HEK293 (cell line): Measurements from ENCODE around the gene IL1RN.

Experiments
- CTCF ChIA-PET: fragments of 350-600 bp; formaldehyde crosslinking; extraction: SDS; loops from one replicate; lab custom pipeline; 2021; ENCODE audit warnings: antibody characterized with exemption; lab: Yijun Ruan, JAX
- POLR2A ChIA-PET: fragments of 300-600 bp; formaldehyde crosslinking; extraction: SDS; loops from one replicate; lab custom pipeline; 2020; ENCODE audit warnings: antibody characterized with exemption, inconsistent platforms; lab: Yijun Ruan, JAX
- H3K27ac ChIP-seq: fragments of 200-500 bp; sonication (Bioruptor generic); 2 replicates; pipeline ENCODE4 v1.5.1; 2014; ENCODE audit warnings: low read depth, low read length, control low read depth, inconsistent platforms; ENCODE audit errors: extremely low read depth
- H3K36me3 ChIP-seq, 2 experiments: fragments of 200-500 bp in 1 of 2; sonication (Bioruptor generic) in 1 of 2; 1 replicate in 1 of 2; 2 replicates in 1 of 2; pipeline ENCODE4 v1.5.1; 2014 to 2017; ENCODE audit warnings: inconsistent platforms in 2 of 2, low read length in 2 of 2; ENCODE audit not compliant: control insufficient read depth in 2 of 2, insufficient read depth in 1 of 2
- H3K4me1 ChIP-seq: fragments of 200-500 bp; sonication (Bioruptor generic); 2 replicates; pipeline ENCODE4 v1.5.1; 2014; ENCODE audit warnings: mild to moderate bottlenecking, low read length, inconsistent platforms; ENCODE audit not compliant: control insufficient read depth, insufficient read depth
- H3K4me3 ChIP-seq: 2 replicates; pipeline ENCODE4 v1.5.1; 2011; ENCODE audit warnings: low read depth, mild to moderate bottlenecking, control low read depth, low read length, moderate library complexity
- H3K9me3 ChIP-seq: fragments of 200-500 bp; sonication (Bioruptor generic); 2 replicates; pipeline ENCODE4 v1.5.1; 2014; ENCODE audit warnings: low read depth, low read length, inconsistent platforms; ENCODE audit not compliant: control insufficient read depth, insufficient read depth
- MYNN ChIP-seq: fragments of 450-650 bp; formaldehyde crosslinking; IDR thresholded peaks from 2 replicates; pipeline ENCODE4 v1.5.1; 2016; ENCODE audit warnings: missing biosample characterization, missing genetic modification characterization, borderline replicate concordance
- SCRT1 ChIP-seq: fragments of 450-650 bp; formaldehyde crosslinking; IDR thresholded peaks from 2 replicates; pipeline ENCODE4 v1.5.1; 2016; ENCODE audit warnings: missing biosample characterization, missing genetic modification characterization, borderline replicate concordance
- SCRT2 ChIP-seq: fragments of 450-650 bp; formaldehyde crosslinking; IDR thresholded peaks from 2 replicates; pipeline ENCODE4 v1.5.1; 2016; ENCODE audit warnings: missing biosample characterization, missing genetic modification characterization
- TCF7L2 ChIP-seq: IDR thresholded peaks from 2 replicates; pipeline ENCODE4 v1.6.1; 2011; ENCODE audit warnings: low read depth, mild to moderate bottlenecking, inconsistent platforms, low read length, moderate library complexity, borderline replicate concordance
- TRIM28 ChIP-seq: IDR thresholded peaks from 2 replicates; pipeline ENCODE4 v1.6.1; 2011; ENCODE audit warnings: low read length, control low read depth, borderline replicate concordance
- ZNF146 ChIP-seq: fragments of 450-650 bp; formaldehyde crosslinking; IDR thresholded peaks from 2 replicates; pipeline ENCODE4 v1.5.1; 2016; ENCODE audit warnings: missing biosample characterization, missing genetic modification characterization
- ZNF341 ChIP-seq: fragments of 450-650 bp; formaldehyde crosslinking; IDR thresholded peaks from 2 replicates; pipeline ENCODE4; 2016; ENCODE audit warnings: low read depth, missing biosample characterization, missing genetic modification characterization
- ZNF354C ChIP-seq: fragments of 450-650 bp; formaldehyde crosslinking; IDR thresholded peaks from 2 replicates; pipeline ENCODE4 v1.5.1; 2016; ENCODE audit warnings: missing biosample characterization, missing genetic modification characterization, low read depth, borderline replicate concordance
- ZNF473 ChIP-seq: fragments of 450-650 bp; formaldehyde crosslinking; IDR thresholded peaks from 2 replicates; pipeline ENCODE4 v1.5.1; 2017; ENCODE audit warnings: missing biosample characterization, missing genetic modification characterization
- ZNF521 ChIP-seq: fragments of 450-650 bp; formaldehyde crosslinking; IDR thresholded peaks from 2 replicates; pipeline ENCODE4 v1.5.1; 2017; ENCODE audit warnings: missing biosample characterization, mild to moderate bottlenecking, missing genetic modification characterization
- ZNF555 ChIP-seq: fragments of 450-650 bp; formaldehyde crosslinking; conservative IDR thresholded peaks from 2 replicates; pipeline ENCODE4 v1.5.1; 2017; ENCODE audit warnings: missing biosample characterization, mild to moderate bottlenecking, missing genetic modification characterization, inconsistent platforms
- TF ChIP-seq, protein P1 (sequence below): fragments of 450-650 bp; formaldehyde crosslinking; IDR thresholded peaks from 2 replicates; pipeline ENCODE4 v1.5.1; 2016; ENCODE audit warnings: missing biosample characterization, missing genetic modification characterization
- TF ChIP-seq, protein P2 (sequence below): fragments of 450-650 bp; IDR thresholded peaks from 2 replicates; pipeline ENCODE4 v1.5.1; 2018; ENCODE audit warnings: missing biosample characterization, mild to moderate bottlenecking, missing genetic modification characterization

IL1RN gene

DNA sequence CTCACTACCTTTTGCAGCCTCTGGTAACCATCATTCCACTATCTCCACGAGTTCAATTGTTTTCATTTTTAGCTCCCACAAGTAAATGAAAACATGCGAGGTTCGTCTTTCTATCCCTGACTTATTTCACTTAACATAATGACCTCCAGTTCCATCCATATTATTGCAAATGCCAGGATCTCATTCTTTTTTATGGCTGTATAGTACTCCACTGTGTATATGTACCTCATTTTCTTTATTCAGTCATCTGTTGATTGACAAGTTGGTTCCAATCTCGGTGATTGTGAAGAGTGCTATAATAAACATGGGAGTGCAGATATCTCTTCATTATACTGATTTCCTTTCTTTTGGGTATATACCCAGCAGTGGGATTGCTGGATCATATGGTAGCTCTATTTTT is 16.9 kb downstream of the IL1RN start:
- ChIA-PET POLR2A (no interaction called here), CTCF (interaction anchor here (0.6 to 0.8 kb wide), 4 partner anchors 27 to 1934 kb away, joined by 3 to 4 read pairs (median 4); no protein-coding TSS in a partner anchor)
- H3K4me3 ChIP-seq, result no peak overlapping the region
- no peaks in the 10 kb centered on the region for H3K9me3 ChIP-seq
- H3K27ac ChIP-seq, result no peak overlapping the region
- H3K4me1 ChIP-seq, result no peaks in the 10 kb centered on the region
- TF ChIP-seq, protein P1, sequence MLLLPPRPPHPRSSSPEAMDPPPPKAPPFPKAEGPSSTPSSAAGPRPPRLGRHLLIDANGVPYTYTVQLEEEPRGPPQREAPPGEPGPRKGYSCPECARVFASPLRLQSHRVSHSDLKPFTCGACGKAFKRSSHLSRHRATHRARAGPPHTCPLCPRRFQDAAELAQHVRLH (tag by site-specific recombination), result 0 out of 2 replicates have a peak, but pooled peaks have one; percentile 38
- TF ChIP-seq ZNF146 (tag by site-specific recombination), result peak; percentile 71
- no peak for TF ChIP-seq MYNN
- H3K36me3 ChIP-seq, result no peaks in the 10 kb centered on the region

DNA sequence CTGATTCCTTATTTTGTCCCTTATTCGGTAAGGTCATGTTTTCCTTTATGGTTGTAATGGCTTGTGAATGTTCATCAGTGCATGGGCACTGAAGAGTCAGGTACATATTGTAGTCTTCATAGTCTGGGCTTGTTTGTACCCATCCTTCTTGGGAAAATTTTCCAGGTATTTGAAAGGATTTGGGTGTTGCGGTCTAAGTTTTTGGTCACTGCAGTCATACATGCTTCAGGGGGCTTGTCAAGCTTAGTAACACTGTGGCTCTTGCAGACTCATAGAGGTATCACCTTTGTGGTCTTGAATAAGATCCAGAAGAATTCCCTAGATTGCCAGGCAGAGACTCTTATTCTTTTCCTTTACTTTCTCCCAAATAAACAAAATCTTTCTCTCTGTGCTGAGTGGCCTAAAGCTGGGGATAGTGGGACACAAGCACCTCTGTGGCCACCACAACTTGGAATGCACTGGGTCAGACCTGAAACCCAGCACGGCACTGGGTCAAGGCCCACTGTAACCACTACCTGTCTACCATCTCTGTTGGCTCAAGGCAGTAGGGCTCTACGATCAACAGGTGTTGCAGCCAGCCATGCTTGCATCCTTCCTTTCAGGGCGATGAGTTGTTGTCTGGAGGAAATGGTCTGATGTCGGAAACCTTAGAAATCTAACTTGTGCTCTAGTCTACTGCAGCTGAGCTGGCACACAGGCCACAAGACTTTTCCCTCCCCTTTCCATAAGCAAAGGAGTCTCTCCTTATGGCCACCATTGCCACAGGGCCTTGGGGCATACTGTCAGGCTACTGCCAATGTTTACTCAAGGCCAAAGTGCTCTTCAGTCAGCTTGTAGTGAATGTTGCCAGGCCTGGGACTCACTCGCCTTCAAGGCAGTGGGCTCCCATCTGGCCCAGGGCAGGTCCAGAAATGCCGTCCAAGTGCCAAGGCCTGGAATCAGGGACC is 21.5 kb downstream of the IL1RN start:
- peak; percentile 67 for TF ChIP-seq SCRT2 (tag by site-specific recombination)
- no peak for TF ChIP-seq ZNF555 (tag by site-specific recombination)
- 0 out of 2 replicates have a peak, but pooled peaks have one; percentile 32 for TF ChIP-seq SCRT1
- no peaks in the 10 kb centered on the region for H3K4me1 ChIP-seq
- H3K27ac ChIP-seq, result no peak overlapping the region
- H3K4me3 ChIP-seq, result no peak overlapping the region
- POLR2A ChIA-PET, result no interaction called here
- no peaks in the 10 kb centered on the region for H3K36me3 ChIP-seq
- CTCF ChIA-PET, result interaction anchor here (0.6 to 2.1 kb wide), 9 partner anchors 8 to 241 kb away, joined by 3 to 11 read pairs (median 4); partner anchors contain the start of gene IL36A
- H3K9me3 ChIP-seq, result no peaks in the 10 kb centered on the region

DNA sequence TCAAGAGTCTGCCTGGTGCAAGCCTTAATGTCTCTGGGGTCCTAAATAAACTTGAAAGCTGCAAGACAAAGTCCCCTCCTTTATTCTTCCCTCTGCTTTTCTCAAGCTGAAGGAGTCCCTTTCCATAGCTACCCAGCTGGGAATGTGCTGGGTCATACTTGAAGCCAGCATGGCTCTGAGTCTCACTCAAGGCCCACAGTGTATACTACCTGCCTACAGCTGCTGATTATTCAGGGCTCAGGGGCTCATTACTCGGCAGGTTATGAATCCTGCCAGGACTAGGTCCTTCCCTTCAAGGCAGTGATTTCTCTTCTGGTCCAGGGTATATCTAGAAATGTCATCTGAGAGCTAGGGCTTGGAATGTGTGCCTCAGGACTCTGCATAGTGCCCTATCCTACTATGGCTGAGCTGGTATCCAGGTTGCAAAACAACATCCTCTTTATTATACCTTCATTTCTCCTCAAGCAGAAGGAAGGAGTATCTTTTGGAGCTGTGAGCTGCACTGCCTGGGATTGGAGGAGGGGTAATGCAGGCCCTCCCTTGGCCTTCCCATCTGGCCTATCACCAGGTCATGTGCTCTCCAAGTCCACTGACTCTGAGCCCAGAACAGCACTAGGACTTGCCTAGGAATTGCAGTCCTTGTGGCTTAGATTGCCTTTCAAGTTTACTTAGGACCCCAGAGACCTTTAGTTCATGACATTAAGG is 22.3 kb downstream of the IL1RN start:
- ChIA-PET POLR2A (no interaction called here), CTCF (interaction anchor here (0.9 to 2.1 kb wide), 5 partner anchors 9 to 240 kb away, joined by 3 to 11 read pairs (median 4); no protein-coding TSS in a partner anchor)
- H3K36me3 ChIP-seq, result no peaks in the 10 kb centered on the region
- no peak overlapping the region for H3K4me3 ChIP-seq
- no peaks in the 10 kb centered on the region for H3K9me3 ChIP-seq
- no peaks in the 10 kb centered on the region for H3K4me1 ChIP-seq
- H3K27ac ChIP-seq, result no peak overlapping the region
- no peak for TF ChIP-seq ZNF473 (tag by site-specific recombination)
- no peak for TF ChIP-seq ZNF521
- TF ChIP-seq, protein P2, sequence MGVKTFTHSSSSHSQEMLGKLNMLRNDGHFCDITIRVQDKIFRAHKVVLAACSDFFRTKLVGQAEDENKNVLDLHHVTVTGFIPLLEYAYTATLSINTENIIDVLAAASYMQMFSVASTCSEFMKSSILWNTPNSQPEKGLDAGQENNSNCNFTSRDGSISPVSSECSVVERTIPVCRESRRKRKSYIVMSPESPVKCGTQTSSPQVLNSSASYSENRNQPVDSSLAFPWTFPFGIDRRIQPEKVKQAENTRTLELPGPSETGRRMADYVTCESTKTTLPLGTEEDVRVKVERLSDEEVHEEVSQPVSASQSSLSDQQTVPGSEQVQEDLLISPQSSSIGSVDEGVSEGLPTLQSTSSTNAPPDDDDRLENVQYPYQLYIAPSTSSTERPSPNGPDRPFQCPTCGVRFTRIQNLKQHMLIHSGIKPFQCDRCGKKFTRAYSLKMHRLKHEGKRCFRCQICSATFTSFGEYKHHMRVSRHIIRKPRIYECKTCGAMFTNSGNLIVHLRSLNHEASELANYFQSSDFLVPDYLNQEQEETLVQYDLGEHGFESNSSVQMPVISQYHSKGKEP (tag by site-specific recombination), result no peak
- TF ChIP-seq TRIM28, result no peak

DNA sequence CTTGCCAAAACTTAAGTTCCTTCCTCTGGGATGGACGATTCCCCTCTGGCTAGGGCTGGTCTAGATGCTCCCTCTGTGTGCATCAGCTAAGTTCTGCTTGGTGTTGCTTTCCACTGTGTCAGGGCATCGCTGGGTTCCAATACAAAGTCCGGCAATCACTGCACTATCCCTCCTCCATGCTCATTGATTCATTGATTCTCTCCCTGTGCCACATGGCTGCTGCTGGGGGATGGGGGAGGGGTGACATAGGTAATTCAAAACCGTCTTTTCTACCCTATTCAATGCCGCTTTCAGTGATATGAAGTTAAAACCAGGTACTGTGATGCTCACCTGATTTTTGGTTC is 22.8 kb downstream of the IL1RN start:
- POLR2A ChIA-PET, result no interaction called here
- Histone ChIP-seq H3K27ac (no peak overlapping the region), H3K9me3 (no peaks in the 10 kb centered on the region), H3K4me1 (no peaks in the 10 kb centered on the region), H3K36me3 (no peaks in the 10 kb centered on the region), H3K4me3 (no peak overlapping the region)
- TF ChIP-seq TCF7L2, result no peak
- no peak for TF ChIP-seq ZNF341 (tag by site-specific recombination)
- TF ChIP-seq ZNF354C (tag by site-specific recombination), result no peak
- CTCF ChIA-PET, result interaction anchor here (1.6 to 2.1 kb wide), 3 partner anchors 9 to 13 kb away, joined by 4 to 11 read pairs (median 6); no protein-coding TSS in a partner anchor
